Type B pancreatic cell (in vitro differentiated cells): ENCODE measurements around the gene ABHD2. TPM values are rescaled to one million over a fixed set of nuclear protein-coding genes. Genes with fewer than 3 reads are reported as not detected.

Experiments used
- DNase-seq: peaks from one replicate; pipeline ENCODE4 v3.0.0; 2021; ENCODE audit warnings: mixed read lengths; ENCODE audit not compliant: unreplicated experiment; ENCODE audit errors: extremely low spot score
- H3K27ac Mint-ChIP-seq: 2 replicates; pipeline ENCODE4 v1.8.0; 2021; ENCODE audit warnings: mild to moderate bottlenecking, mixed read lengths
- H3K27me3 Mint-ChIP-seq: 2 replicates; pipeline ENCODE4 v1.8.0; 2021; ENCODE audit warnings: mixed read lengths
- H3K36me3 Mint-ChIP-seq: 2 replicates; pipeline ENCODE4 v1.8.0; 2021; ENCODE audit warnings: mixed read lengths
- H3K4me1 Mint-ChIP-seq: one replicate; pipeline ENCODE4 v1.8.0; 2021; ENCODE audit warnings: mixed read lengths; ENCODE audit not compliant: unreplicated experiment
- H3K4me3 Mint-ChIP-seq: 2 replicates; pipeline ENCODE4 v1.8.0; 2021; ENCODE audit warnings: mild to moderate bottlenecking, mixed read lengths
- H3K9me3 Mint-ChIP-seq: 2 replicates; pipeline ENCODE4 v1.8.0; 2021; ENCODE audit warnings: mixed read lengths
- total RNA-seq: library from RNA; stranded (reverse); gene quantifications from 2 replicates; pipeline ENCODE4 v1.2.1, GENCODE V29; 2021; ENCODE audit warnings: low replicate concordance
- TF ChIP-seq, protein P1 (sequence below): fragments of 200-600 bp; sonication (generic); conservative IDR thresholded peaks from 2 replicates; pipeline ENCODE4 v1.5.0; 2021; ENCODE audit warnings: antibody characterized with exemption, mild to moderate bottlenecking

Gene ABHD2
- total RNA-seq, 1 donor from 2014 or later, result 55.4 TPM

GRCh38 chr15:89165677-89166076, 77.4 kb downstream of the ABHD2 start:
- Mint-ChIP-seq H3K36me3 (peaks cover 3% of the 10 kb centered on the region), H3K4me3 (no peak overlapping the region), H3K27ac (peak overlapping the region; percentile 33), H3K9me3 (no peaks in the 10 kb centered on the region), H3K27me3 (no peaks in the 10 kb centered on the region), H3K4me1 (peaks cover 36% of the 10 kb centered on the region)
- TF ChIP-seq, protein P1, sequence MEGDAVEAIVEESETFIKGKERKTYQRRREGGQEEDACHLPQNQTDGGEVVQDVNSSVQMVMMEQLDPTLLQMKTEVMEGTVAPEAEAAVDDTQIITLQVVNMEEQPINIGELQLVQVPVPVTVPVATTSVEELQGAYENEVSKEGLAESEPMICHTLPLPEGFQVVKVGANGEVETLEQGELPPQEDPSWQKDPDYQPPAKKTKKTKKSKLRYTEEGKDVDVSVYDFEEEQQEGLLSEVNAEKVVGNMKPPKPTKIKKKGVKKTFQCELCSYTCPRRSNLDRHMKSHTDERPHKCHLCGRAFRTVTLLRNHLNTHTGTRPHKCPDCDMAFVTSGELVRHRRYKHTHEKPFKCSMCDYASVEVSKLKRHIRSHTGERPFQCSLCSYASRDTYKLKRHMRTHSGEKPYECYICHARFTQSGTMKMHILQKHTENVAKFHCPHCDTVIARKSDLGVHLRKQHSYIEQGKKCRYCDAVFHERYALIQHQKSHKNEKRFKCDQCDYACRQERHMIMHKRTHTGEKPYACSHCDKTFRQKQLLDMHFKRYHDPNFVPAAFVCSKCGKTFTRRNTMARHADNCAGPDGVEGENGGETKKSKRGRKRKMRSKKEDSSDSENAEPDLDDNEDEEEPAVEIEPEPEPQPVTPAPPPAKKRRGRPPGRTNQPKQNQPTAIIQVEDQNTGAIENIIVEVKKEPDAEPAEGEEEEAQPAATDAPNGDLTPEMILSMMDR, result no peak
- DNase-seq, result no peak

- Mint-ChIP-seq H3K27ac (peak overlapping the region; percentile 55), H3K27me3 (no peaks in the 10 kb centered on the region), H3K9me3 (no peaks in the 10 kb centered on the region), H3K4me1 (peaks cover 29% of the 10 kb centered on the region), H3K36me3 (peaks cover 3% of the 10 kb centered on the region), H3K4me3 (no peak overlapping the region)
- peak; percentile 25 for DNase-seq
- TF ChIP-seq, protein P1, result no peak
These were observed 79.3 kb downstream of the ABHD2 start for GRCh38 chr15:89167267-89168176.

DNA sequence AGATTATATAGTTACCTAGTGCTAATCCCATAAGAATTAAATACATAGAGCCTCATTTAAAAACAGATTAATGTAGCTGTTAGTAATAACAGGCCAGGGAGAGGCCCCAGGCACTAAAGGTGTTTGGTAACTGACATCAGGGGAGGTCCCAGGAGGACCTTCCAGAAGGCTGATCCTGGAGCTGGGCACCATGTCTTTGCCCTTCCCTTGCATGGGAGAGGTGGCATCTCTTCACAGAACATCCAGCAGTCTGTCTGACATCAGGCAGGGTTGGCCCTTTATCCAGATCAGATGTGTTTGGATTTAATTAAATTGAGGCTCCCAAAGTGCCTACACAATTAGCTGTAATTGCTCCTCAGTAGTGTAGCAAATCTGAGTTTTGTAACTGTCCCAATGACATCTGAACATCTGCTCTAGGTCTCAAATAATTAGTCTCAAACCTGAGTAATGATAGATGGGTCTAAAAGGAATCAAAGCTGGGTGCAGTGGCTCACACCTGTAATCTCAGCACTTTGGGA, 80.1 kb downstream of the ABHD2 start:
- Mint-ChIP-seq H3K9me3 (no peaks in the 10 kb centered on the region), H3K27me3 (no peaks in the 10 kb centered on the region), H3K36me3 (peaks cover 3% of the 10 kb centered on the region), H3K4me1 (peaks cover 20% of the 10 kb centered on the region), H3K4me3 (no peak overlapping the region), H3K27ac (peak overlapping the region; percentile 19)
- peak; percentile 43 for DNase-seq
- TF ChIP-seq, protein P1, result no peak

DNA sequence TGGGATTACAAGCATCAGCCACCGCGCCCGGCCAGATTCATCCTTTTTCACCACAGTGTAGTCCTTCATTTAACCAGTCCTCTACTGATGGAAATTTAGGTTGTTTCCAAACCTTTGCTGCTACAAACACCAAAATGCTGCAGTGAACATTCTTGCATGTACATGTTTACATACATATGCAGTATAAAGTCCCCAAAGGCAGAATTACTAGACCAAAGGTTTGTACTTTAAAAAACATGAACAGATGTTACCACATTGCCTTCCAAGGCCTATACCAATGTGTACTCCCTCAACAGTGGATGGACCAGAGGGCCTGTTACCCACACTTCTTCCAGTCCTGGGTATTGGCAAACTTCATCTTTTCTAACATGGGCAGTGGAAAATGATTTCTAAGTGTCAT, 82.1 kb downstream of the ABHD2 start:
- TF ChIP-seq, protein P1, result no peak
- DNase-seq, result no peak
- Mint-ChIP-seq H3K9me3 (no peaks in the 10 kb centered on the region), H3K36me3 (peaks cover 3% of the 10 kb centered on the region), H3K27me3 (no peaks in the 10 kb centered on the region), H3K4me3 (no peak overlapping the region), H3K4me1 (peaks cover 22% of the 10 kb centered on the region), H3K27ac (no peak overlapping the region)

GRCh38 chr15:89171136-89172072, 83.1 kb downstream of the ABHD2 start:
- Mint-ChIP-seq H3K27me3 (no peaks in the 10 kb centered on the region), H3K9me3 (no peaks in the 10 kb centered on the region), H3K4me1 (peaks cover 16% of the 10 kb centered on the region), H3K27ac (no peak overlapping the region), H3K36me3 (peaks cover 5% of the 10 kb centered on the region), H3K4me3 (no peak overlapping the region)
- TF ChIP-seq, protein P1, result peak; percentile 77
- peak; percentile 64 for DNase-seq
